SK-N-SH treated with all-trans-retinoic acid at 6 μM for 48 hours (cell line): ENCODE measurements around the gene CCDC73.

Experiments
- ATAC-seq: fragments of 200-7000 bp; cut with Tn5 transposase; 3 replicates; pipeline ENCODE4 v1.9.1; 2020; ENCODE audit warnings: mild to moderate bottlenecking, moderate library complexity
- CREB5 ChIP-seq: fragments of 250-450 bp; sonication (Bioruptor Pico); IDR thresholded peaks from 2 replicates; pipeline ENCODE4 v1.5.1; 2020; ENCODE audit warnings: low read depth, mild to moderate bottlenecking, moderate library complexity
- CSDC2 ChIP-seq: fragments of 250-450 bp; sonication (Bioruptor Pico); IDR thresholded peaks from 2 replicates; pipeline ENCODE4 v1.5.0; 2020; ENCODE audit warnings: mild to moderate bottlenecking, moderate library complexity
- ESRRG ChIP-seq: fragments of 250-450 bp; sonication (Bioruptor Pico); IDR thresholded peaks from 2 replicates; pipeline ENCODE4 v1.6.1; 2021; ENCODE audit warnings: mild to moderate bottlenecking
- OSR1 ChIP-seq: fragments of 250-450 bp; sonication (Bioruptor Pico); IDR thresholded peaks from 2 replicates; pipeline ENCODE4 v1.8.0; 2022; ENCODE audit warnings: moderate library complexity, mild to moderate bottlenecking, inconsistent platforms
- POU6F1 ChIP-seq: fragments of 250-450 bp; sonication (Bioruptor Pico); IDR thresholded peaks from 2 replicates; pipeline ENCODE4 v1.8.0; 2021; ENCODE audit warnings: low read depth, mild to moderate bottlenecking, moderate library complexity, borderline replicate concordance
- RARB ChIP-seq: fragments of 250-450 bp; sonication (Bioruptor Pico); IDR thresholded peaks from 2 replicates; pipeline ENCODE4 v1.8.0; 2021; ENCODE audit warnings: mild to moderate bottlenecking, moderate library complexity
- TCF4 ChIP-seq: fragments of 250-450 bp; sonication (Bioruptor Pico); IDR thresholded peaks from 2 replicates; pipeline ENCODE4 v1.8.0; 2021; ENCODE audit warnings: mild to moderate bottlenecking, moderate library complexity, borderline replicate concordance
- TSHZ2 ChIP-seq: fragments of 250-450 bp; sonication (Bioruptor Pico); IDR thresholded peaks from 2 replicates; pipeline ENCODE4 v1.5.0; 2020; ENCODE audit warnings: mild to moderate bottlenecking, moderate library complexity
- ZC3H10 ChIP-seq: fragments of 250-450 bp; sonication (Bioruptor Pico); IDR thresholded peaks from 2 replicates; pipeline ENCODE4 v1.5.1; 2021; ENCODE audit warnings: mild to moderate bottlenecking, moderate library complexity
- ZFP3 ChIP-seq: fragments of 250-450 bp; sonication (Bioruptor Pico); IDR thresholded peaks from 2 replicates; pipeline ENCODE4 v1.5.0; 2020; ENCODE audit warnings: mild to moderate bottlenecking, moderate library complexity
- ZFP30 ChIP-seq: fragments of 450-650 bp; formaldehyde crosslinking; IDR thresholded peaks from 2 replicates; pipeline ENCODE4 v1.5.0; 2022; ENCODE audit warnings: mild to moderate bottlenecking, moderate library complexity
- ZNF70 ChIP-seq: fragments of 450-650 bp; formaldehyde crosslinking; IDR thresholded peaks from 2 replicates; pipeline ENCODE4 v1.5.0; 2020; ENCODE audit warnings: mild to moderate bottlenecking, moderate library complexity
- ZNF8 ChIP-seq: fragments of 450-650 bp; formaldehyde crosslinking; IDR thresholded peaks from 2 replicates; pipeline ENCODE4 v1.5.0; 2020; ENCODE audit warnings: mild to moderate bottlenecking, moderate library complexity
- TF ChIP-seq, protein P1 (sequence below): fragments of 250-450 bp; sonication (Bioruptor Pico); IDR thresholded peaks from 2 replicates; pipeline ENCODE4 v1.5.1; 2021; ENCODE audit warnings: mild to moderate bottlenecking, moderate library complexity
- TF ChIP-seq, protein P2 (sequence below): fragments of 250-450 bp; sonication (Bioruptor Pico); IDR thresholded peaks from 2 replicates; pipeline ENCODE4 v1.8.0; 2020; ENCODE audit warnings: mild to moderate bottlenecking, moderate library complexity, borderline replicate concordance

The CCDC73 gene

GRCh38 chr11:32820497-32820896, 26.0 kb upstream of the CCDC73 start:
- no peak for TF ChIP-seq CREB5
- no peak for TF ChIP-seq ZNF8 (CRISPR knock-in tag)
- TF ChIP-seq POU6F1 = no peak
- no peak for TF ChIP-seq CSDC2
- no peak for TF ChIP-seq RARB (CRISPR knock-in tag)
- no peak for TF ChIP-seq TCF4 (CRISPR knock-in tag)
- TF ChIP-seq ZNF70 (CRISPR knock-in tag) = no peak
- no peak for TF ChIP-seq ZFP3 (CRISPR knock-in tag)
- no peak for TF ChIP-seq ZFP30 (CRISPR knock-in tag)
- no peak for TF ChIP-seq TSHZ2 (CRISPR knock-in tag)
- TF ChIP-seq ZC3H10 = no peak
- no peak for TF ChIP-seq ESRRG (CRISPR knock-in tag)
- TF ChIP-seq, all 23 proteins: peak for 0
- no peak for ATAC-seq

GRCh38 chr11:32819187-32819586, 24.7 kb upstream of the CCDC73 start:
- ATAC-seq = no peak

DNA sequence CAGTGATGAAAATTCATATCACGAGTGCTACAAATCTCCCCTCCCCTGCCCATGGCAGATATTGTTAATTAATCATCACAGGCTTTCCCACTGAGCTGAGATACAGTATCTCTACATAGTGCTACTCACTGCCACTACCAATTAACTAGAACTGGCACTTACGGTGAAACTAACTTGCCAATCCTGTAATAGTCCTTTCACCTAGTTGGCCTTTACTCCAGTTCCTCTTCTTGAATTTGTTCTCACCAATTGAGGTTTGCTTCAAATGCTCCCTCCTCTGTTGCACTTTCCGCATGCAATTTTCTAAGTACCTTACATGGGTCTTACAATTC, 23.4 kb upstream of the CCDC73 start:
- ATAC-seq = no peak; the same call in 2 of the 3 replicates
- no peak for TF ChIP-seq ZFP30 (CRISPR knock-in tag)

More at GRCh38 chr11:32819187-32819586, 24.7 kb upstream of the CCDC73 start:
- TF ChIP-seq, protein P1, sequence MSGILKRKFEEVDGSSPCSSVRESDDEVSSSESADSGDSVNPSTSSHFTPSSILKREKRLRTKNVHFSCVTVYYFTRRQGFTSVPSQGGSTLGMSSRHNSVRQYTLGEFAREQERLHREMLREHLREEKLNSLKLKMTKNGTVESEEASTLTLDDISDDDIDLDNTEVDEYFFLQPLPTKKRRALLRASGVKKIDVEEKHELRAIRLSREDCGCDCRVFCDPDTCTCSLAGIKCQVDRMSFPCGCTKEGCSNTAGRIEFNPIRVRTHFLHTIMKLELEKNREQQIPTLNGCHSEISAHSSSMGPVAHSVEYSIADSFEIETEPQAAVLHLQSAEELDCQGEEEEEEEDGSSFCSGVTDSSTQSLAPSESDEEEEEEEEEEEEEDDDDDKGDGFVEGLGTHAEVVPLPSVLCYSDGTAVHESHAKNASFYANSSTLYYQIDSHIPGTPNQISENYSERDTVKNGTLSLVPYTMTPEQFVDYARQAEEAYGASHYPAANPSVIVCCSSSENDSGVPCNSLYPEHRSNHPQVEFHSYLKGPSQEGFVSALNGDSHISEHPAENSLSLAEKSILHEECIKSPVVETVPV (CRISPR knock-in tag) = no peak
- TF ChIP-seq, protein P2, sequence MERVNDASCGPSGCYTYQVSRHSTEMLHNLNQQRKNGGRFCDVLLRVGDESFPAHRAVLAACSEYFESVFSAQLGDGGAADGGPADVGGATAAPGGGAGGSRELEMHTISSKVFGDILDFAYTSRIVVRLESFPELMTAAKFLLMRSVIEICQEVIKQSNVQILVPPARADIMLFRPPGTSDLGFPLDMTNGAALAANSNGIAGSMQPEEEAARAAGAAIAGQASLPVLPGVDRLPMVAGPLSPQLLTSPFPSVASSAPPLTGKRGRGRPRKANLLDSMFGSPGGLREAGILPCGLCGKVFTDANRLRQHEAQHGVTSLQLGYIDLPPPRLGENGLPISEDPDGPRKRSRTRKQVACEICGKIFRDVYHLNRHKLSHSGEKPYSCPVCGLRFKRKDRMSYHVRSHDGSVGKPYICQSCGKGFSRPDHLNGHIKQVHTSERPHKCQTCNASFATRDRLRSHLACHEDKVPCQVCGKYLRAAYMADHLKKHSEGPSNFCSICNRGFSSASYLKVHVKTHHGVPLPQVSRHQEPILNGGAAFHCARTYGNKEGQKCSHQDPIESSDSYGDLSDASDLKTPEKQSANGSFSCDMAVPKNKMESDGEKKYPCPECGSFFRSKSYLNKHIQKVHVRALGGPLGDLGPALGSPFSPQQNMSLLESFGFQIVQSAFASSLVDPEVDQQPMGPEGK = no peak
- no peak for TF ChIP-seq OSR1 (CRISPR knock-in tag)
- TF ChIP-seq, all 23 proteins: peak for 0

DNA sequence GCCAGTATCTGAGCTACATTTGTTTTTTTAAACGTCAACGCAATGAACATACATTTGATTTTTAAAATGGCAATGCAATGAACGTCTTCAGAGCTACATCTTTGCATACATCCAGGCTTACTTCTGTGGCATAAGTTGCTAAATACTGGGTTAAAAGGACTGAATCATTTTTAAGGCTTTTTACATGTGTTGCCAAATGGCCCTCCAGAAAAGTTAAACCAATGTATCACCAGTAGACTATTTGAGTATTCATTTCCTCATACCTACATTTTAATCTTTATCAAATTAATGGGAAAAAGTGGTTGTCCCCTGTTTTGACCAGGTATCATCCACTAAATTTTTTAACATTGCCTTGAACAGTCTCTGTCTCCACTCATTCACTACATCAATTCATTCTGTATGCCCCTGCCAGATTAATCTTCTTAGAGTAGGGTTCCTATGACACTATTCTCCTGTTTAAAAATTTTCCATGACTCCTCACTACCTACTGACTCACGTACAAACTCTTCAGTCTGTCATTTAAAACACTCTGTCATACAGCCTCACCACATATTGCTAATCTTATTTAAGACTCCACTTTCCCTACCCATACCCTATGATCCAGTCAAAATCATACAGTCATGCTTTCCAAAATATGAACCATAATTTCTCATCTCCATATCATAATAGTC, 22.9 kb upstream of the CCDC73 start:
- no peak for TF ChIP-seq TSHZ2 (CRISPR knock-in tag)
- ATAC-seq = peak; percentile 51; the same call in 2 of the 3 replicates
